HG02938 (cell line): ENCODE results near the gene SNAPC4.
A peak's percentile ranks its signal among the peaks of the same experiment; 100 is the strongest.
"Not testable (repeated sequence)": the region's sequence is repeated elsewhere in the genome, so short reads cannot be mapped to it uniquely, and the experiment has no call there.

ENCODE experiments used
- ATAC-seq: cut with Tn5 transposase; IDR thresholded peaks from one replicate; pipeline ENCODE4 v1.9.1; 2021; ENCODE audit warnings: mild to moderate bottlenecking, moderate library complexity; ENCODE audit not compliant: unreplicated experiment

SNAPC4 gene

GRCh38 chr9:136433043-136433715 lies 33.2 kb upstream of the SNAPC4 start:
- no peak for ATAC-seq

GRCh38 chr9:136432591-136432990 lies 32.6 kb upstream of the SNAPC4 start:
- ATAC-seq, result no peak

GRCh38 chr9:136431782-136432350 lies 31.9 kb upstream of the SNAPC4 start:
- no peak for ATAC-seq

DNA sequence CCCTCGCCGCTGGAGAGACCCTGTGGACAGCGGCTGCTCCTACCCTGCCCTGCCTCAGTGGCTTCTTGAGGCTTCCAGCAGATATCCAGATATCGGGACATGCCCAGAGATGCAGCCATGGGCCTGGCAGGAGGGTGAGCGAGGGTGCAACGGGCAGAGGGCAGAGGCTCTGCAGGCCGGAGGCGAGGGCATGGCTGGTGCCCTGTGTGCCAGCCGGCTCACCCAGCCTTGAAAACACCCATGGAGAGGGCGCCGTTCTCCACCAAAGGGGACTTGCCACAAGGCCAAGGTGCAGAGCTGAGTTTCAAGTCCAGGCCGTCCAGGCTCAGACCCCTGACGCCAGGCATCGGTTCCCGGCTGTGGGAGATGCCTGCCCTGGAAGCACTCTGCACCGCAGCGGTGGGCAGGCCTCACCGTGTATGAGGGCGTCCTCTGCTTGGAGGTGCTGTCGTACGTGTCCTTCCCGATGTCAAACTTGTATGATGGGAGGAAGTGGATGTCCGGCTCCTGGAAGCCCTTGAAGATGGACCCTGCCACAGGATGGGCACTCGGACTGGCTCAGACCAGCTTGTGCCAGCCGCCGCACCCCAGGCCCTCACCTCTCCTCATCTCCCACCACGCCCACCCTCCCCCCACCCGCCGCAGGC lies 30.7 kb upstream of the SNAPC4 start:
- ATAC-seq, result no peak

DNA sequence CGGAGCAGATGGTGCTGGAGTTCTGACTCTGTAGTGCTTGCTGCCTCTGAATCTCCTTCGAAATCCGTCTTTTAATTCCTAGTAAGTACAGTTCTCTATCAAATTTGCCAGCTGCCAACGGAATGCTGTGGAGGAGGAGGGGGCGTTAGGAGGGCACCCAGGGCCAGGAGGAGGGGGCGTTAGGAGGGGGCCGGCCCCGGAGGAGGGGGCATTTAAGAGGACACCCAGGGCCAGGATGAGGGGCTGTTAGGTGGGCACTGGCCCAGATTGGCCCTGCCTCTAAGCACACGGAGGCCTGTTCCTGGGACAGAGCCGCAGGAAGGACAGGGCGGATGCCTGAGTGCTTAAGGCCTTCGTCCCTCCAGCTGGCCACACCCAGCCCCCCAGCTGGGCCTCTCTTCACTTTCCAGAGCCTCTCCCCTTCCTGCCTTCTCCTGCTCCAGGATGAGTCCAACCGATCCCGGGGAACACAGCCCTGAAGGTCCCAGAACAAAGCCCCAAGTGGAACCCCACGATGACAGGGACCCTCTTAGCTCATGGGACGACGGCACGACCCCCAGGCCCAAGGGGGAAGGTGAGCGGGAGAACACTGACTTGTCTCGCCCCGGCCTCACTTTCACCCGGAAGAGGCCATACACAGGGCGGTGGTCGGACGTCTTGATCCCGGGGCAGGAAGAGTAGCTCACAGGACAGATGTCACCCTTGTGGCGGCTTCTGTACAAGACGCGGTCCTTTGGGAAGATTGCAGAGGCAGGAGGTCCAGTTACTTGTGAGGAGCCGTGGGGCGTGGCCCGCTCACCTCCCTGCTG lies 29.9 kb upstream of the SNAPC4 start:
- ATAC-seq, result no peak

- ATAC-seq, result no peak
Measured at GRCh38 chr9:136429075-136429628, 29.2 kb upstream of the SNAPC4 start.

DNA sequence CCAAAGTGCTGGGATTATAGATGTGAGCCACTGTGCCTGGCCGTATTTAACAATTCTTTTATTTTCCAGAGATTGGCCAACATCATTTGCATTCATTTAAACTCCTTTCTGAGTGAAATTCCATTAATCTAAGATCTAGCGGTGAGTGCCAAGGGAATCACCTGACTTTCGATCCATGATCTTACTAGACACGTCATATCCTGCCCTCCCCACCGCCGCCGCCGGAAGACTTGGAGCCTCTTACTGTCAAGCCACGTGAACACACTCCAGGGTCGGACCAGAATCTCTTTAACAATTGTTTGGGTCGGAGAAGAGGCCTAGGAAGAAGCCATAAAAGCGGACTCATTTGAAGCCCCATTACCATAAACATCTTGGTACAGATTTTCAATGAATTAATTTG lies 26.8 kb upstream of the SNAPC4 start:
- no peak for ATAC-seq

DNA sequence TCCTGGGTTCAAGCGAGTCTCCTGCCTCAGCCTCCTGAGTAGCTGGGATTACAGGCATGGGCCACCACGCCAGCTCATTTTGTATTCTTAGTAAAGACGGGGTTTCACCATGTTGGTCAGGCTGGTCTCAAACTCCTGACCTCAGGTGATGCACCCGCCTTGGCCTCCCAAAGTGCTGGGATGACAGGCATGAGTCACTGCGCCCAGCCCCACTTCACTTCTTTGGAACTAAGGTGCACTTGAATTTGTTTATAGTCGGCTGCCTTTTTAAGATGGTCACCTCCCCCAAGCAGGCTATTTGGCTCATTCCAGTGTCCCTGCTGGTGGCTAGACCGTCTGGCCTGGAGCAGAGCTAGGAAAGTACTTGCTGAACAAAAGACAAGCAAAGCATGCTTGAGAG lies 25.4 kb upstream of the SNAPC4 start:
- ATAC-seq, result not testable (repeated sequence)

GRCh38 chr9:136424750-136425362 lies 24.9 kb upstream of the SNAPC4 start:
- ATAC-seq, result no peak

GRCh38 chr9:136423432-136424146 lies 23.6 kb upstream of the SNAPC4 start:
- ATAC-seq, result no peak

GRCh38 chr9:136422876-136423275 lies 22.9 kb upstream of the SNAPC4 start:
- ATAC-seq, result no peak

DNA sequence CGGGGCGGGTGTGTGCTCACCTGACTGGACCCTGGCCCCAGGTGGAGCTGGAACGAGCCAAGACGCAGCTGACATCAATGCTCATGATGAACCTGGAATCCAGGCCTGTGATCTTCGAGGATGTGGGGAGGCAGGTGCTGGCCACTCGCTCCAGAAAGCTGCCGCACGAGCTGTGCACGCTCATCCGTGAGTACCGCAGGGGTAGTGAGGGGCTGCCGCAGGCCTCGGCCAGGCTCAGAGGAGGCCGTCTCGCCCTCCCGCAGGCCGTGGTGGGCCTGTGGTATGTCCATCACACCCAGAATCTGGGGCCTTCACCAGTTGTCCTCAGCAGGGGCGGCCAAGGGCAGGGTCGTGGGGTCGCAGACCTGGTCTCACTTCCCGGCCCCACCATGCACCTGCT lies 21.8 kb upstream of the SNAPC4 start:
- ATAC-seq, result no peak

- ATAC-seq, result no peak
Measured at GRCh38 chr9:136419092-136419420, 19.1 kb upstream of the SNAPC4 start.

DNA sequence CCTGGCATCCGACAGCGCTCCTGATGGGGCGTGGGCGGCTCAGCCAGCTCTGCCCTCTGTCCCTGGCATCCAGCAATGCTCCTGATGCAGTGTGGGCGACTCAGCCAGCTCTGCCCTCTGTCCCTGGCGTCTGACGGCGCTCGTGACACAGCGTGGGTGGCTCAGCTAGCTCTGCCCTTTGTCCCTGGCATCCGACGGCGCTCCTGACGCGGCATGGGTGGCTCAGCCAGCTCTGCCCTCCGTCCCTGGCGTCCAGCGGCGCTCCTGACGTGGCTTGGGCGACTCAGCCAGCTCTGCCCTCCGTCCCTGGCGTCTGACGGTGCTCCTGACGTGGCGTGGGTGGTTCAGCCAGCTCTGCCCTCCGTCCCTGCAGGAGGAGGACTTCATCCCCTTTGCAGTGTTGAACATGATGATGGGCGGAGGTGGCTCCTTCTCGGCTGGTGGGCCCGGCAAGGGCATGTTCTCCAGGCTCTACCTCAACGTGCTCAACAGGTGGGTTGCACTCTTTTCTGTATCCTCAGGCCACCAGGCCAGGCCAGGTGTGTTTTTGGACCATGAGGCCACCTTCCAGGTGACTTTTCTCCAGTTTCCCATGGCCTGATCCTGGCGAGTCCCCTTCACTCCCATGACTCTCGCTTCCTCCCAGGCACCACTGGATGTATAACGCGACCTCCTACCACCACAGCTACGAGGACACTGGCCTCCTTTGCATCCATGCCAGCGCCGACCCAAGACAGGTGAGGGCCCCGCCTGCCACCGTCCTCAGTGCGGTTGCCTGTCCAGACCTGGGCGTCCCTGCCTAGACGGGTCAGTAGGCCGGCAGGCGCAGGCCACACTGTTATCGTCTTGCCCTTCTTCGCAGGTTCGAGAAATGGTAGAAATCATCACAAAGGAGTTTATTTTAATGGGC lies 18.5 kb upstream of the SNAPC4 start:
- ATAC-seq, result no peak

DNA sequence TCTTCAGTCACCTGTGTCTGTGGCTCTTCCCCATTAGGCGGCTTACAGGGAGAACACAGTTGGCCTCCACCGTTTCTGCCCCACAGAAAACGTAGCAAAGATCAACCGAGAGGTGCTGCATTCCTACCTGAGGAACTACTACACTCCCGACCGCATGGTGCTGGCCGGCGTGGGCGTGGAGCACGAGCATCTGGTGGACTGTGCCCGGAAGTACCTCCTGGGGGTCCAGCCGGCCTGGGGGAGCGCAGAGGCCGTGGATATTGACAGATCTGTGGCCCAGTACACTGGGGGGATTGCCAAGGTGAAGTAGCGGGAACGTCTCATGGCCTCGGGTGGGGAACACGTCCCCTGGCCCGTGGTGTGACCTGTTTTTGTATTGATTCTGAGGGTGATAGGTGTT lies 16.9 kb upstream of the SNAPC4 start:
- no peak for ATAC-seq

DNA sequence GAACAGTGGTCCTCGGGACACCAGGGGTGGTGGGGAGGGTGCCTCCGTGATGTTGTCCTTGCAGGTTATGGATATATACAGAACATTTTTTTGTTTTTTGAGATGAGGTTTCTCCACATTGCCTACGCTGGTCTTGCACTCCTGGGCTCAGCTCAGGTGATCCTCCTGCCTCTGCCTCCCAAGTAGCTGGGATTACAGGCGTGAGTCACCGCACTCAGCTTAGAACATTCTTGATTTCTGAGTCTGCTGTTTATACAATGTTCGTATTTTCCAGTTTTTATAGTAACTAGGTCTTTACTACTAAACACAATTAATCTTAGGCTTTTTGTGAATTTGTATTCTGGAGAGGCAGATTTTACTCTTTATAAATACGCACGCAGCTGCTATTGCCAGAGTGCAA lies 16.5 kb upstream of the SNAPC4 start:
- no peak for ATAC-seq

DNA sequence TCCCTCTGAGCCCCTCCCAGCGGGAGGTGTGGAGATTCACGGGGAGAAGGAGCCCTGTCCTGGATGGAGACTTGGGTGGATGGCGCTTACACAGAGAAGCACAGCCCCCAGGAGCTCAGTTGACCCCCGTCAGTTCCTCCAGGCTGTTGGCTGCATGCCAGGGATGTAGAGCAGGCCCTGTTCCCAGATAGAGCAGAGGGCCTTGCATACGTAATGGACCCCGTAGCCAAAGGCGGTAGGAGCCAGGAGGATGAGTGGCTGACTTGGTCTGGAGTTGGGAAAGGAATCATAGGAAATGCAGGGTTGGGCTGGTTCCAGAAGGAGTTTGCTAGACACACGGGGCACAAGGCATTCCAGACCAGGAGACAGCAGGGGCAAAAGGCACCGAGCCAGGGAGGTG lies 13.0 kb upstream of the SNAPC4 start:
- no peak for ATAC-seq

DNA sequence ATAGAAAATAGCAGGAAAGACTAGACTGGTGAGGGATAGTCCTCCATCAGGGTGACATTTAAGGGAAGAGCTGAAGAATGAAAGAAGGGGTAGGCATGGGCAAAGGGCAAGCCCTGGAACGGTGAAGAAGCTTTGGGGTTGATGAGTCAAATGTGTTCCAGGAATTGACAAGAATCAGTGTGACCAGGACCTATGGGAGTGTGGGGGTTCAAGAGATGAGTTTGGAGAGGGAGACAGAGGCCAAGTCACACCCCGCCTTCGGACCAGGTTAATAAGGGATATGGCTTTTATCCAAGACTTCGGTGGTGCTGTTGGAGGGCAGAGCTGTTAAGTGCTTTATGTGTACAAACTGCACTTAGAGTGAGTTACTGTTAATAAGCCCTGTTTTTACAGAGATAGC lies 11.4 kb upstream of the SNAPC4 start:
- ATAC-seq, result no peak

- peak; percentile 84 for ATAC-seq
Measured at GRCh38 chr9:136410500-136411287, 10.7 kb upstream of the SNAPC4 start, which contains the start of the genes ENTR1 and PMPCA. Gene ENTR1 (minus strand): TSS chr9:136410614. CDS start chr9:136410397, 217 bp downstream. Gene PMPCA (plus strand): TSS chr9:136410658. CDS start chr9:136410669, 11 bp downstream.
